Measurements from ENCODE around the gene PDZD2.

The PDZD2 gene

GRCh38 chr5:32027717-32028458 lies 389.0 kb downstream of the PDZD2 start:
- no peaks in the 10 kb centered on the region for H4K20me1 ChIP-seq (ENCODE audit: insufficient read depth, low read length)
- no peak overlapping the region for H3K4me3 ChIP-seq (ENCODE audit: low read length)
- H3K4me2 ChIP-seq (ENCODE audit: low read depth, low read length): no peak overlapping the region
- H3K9me3 ChIP-seq (replicated peaks; ENCODE audit: insufficient read depth, low read length): no peaks in the 10 kb centered on the region
- H3K4me1 ChIP-seq (ENCODE audit: low read length): no peaks in the 10 kb centered on the region
- H3F3A ChIP-seq (ENCODE audit: insufficient read depth, low read length): no peaks in the 10 kb centered on the region
- DNase-seq: no peak
- H3K9me2 ChIP-seq (replicated peaks; ENCODE audit: insufficient read depth, low read length): no peaks in the 10 kb centered on the region
- H3K27me3 ChIP-seq (replicated peaks; ENCODE audit: insufficient read depth, low read length): no peaks in the 10 kb centered on the region
- H3K9ac ChIP-seq (ENCODE audit: low read length): no peak overlapping the region
- H3K79me2 ChIP-seq (ENCODE audit: low read length): no peaks in the 10 kb centered on the region
- no peaks in the 10 kb centered on the region for H3K36me3 ChIP-seq (replicated peaks; ENCODE audit: insufficient read depth, low read length)
- TF ChIP-seq CTCF (IDR thresholded peaks at IDR 0.05; ENCODE audit: low read length): no peak
- no peak for TF ChIP-seq EZH2phosphoT487 (IDR thresholded peaks at IDR 0.05; ENCODE audit: low read length)
- TF ChIP-seq EZH2 (optimal IDR thresholded peaks at IDR 0.05; ENCODE audit: low read depth, low read length): no peak
- H2AFZ ChIP-seq (ENCODE audit: low read length): no peak overlapping the region
- H3K27ac ChIP-seq (ENCODE audit: low read length): no peak overlapping the region

DNA sequence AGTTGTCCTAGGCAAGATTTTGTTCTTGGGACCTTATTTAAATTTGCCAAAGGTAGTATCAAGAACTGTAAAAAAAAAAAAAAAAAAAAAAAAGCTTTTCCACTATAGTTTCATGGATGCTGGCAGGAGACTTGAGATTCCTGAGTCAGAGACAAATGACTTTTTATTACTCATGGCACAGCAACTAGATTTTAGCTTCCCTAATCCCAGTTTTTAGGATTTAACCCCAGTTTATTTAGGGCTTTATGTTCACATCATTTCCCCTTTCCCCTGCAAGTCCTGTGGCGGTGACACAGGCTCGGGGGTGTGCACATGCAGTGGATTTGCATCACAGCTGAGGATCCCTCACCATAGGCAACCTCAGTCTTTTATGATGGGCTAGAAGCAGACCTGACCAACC lies 390.3 kb downstream of the PDZD2 start:
- no peak overlapping the region for H3K27ac ChIP-seq (ENCODE audit: low read length)
- H3K4me2 ChIP-seq (ENCODE audit: low read depth, low read length): no peak overlapping the region
- no peaks in the 10 kb centered on the region for H3K27me3 ChIP-seq (replicated peaks; ENCODE audit: insufficient read depth, low read length)
- no peaks in the 10 kb centered on the region for H3K4me1 ChIP-seq (ENCODE audit: low read length)
- no peak for TF ChIP-seq EZH2phosphoT487 (IDR thresholded peaks at IDR 0.05; ENCODE audit: low read length)
- no peak for TF ChIP-seq CTCF (IDR thresholded peaks at IDR 0.05; ENCODE audit: low read length)
- TF ChIP-seq EZH2 (optimal IDR thresholded peaks at IDR 0.05; ENCODE audit: low read depth, low read length): no peak
- no peaks in the 10 kb centered on the region for H4K20me1 ChIP-seq (ENCODE audit: insufficient read depth, low read length)
- H3K9me2 ChIP-seq (replicated peaks; ENCODE audit: insufficient read depth, low read length): no peaks in the 10 kb centered on the region
- H3F3A ChIP-seq (ENCODE audit: insufficient read depth, low read length): no peaks in the 10 kb centered on the region
- H3K9me3 ChIP-seq (replicated peaks; ENCODE audit: insufficient read depth, low read length): no peaks in the 10 kb centered on the region
- H2AFZ ChIP-seq (ENCODE audit: low read length): no peak overlapping the region
- H3K79me2 ChIP-seq (ENCODE audit: low read length): no peaks in the 10 kb centered on the region
- H3K4me3 ChIP-seq (ENCODE audit: low read length): no peak overlapping the region
- no peaks in the 10 kb centered on the region for H3K36me3 ChIP-seq (replicated peaks; ENCODE audit: insufficient read depth, low read length)
- no peak overlapping the region for H3K9ac ChIP-seq (ENCODE audit: low read length)
- DNase-seq: no peak

GRCh38 chr5:32029781-32030180 lies 390.9 kb downstream of the PDZD2 start:
- no peak overlapping the region for H3K4me2 ChIP-seq (ENCODE audit: low read depth, low read length)

More at GRCh38 chr5:32029781-32030180, 390.9 kb downstream of the PDZD2 start:
- Histone ChIP-seq H3K9me3 (replicated peaks; ENCODE audit: insufficient read depth, low read length) (no peaks in the 10 kb centered on the region), H2AFZ (ENCODE audit: low read length) (no peak overlapping the region), H3K79me2 (ENCODE audit: low read length) (no peaks in the 10 kb centered on the region), H4K20me1 (ENCODE audit: insufficient read depth, low read length) (no peaks in the 10 kb centered on the region), H3K9me2 (replicated peaks; ENCODE audit: insufficient read depth, low read length) (no peaks in the 10 kb centered on the region), H3F3A (ENCODE audit: insufficient read depth, low read length) (no peaks in the 10 kb centered on the region), H3K27ac (ENCODE audit: low read length) (no peak overlapping the region), H3K27me3 (replicated peaks; ENCODE audit: insufficient read depth, low read length) (no peaks in the 10 kb centered on the region), H3K9ac (ENCODE audit: low read length) (no peak overlapping the region), H3K4me3 (ENCODE audit: low read length) (no peak overlapping the region), H3K4me1 (ENCODE audit: low read length) (no peaks in the 10 kb centered on the region), H3K36me3 (replicated peaks; ENCODE audit: insufficient read depth, low read length) (no peaks in the 10 kb centered on the region)
- TF ChIP-seq EZH2 (optimal IDR thresholded peaks at IDR 0.05; ENCODE audit: low read depth, low read length) (no peak), CTCF (IDR thresholded peaks at IDR 0.05; ENCODE audit: low read length) (no peak), EZH2phosphoT487 (IDR thresholded peaks at IDR 0.05; ENCODE audit: low read length) (no peak)
- DNase-seq: no peak

Measured in MM.1S (cell line).